Measurements from ENCODE around the gene HHATL. TPM values are rescaled to one million over a fixed set of nuclear protein-coding genes. Genes with fewer than 3 reads are reported as not detected.

Gene HHATL
- total RNA-seq, 2 experiments from 2014 or later, result not detected

GRCh38 chr3:42703695-42704025 is 1.1 kb upstream of the HHATL start:
- Histone ChIP-seq H3K4me2 (ENCODE audit: low read length) (no peak overlapping the region), H3K4me3 (ENCODE audit: low read depth, low read length, poor library complexity, severe bottlenecking) (no peak overlapping the region), H3K27ac (ENCODE audit: low read depth, low read length, poor library complexity, severe bottlenecking) (no peak overlapping the region), H3K4me1 (ENCODE audit: insufficient read depth, low read length, poor library complexity, severe bottlenecking) (no peaks in the 10 kb centered on the region), H2AFZ (ENCODE audit: low read length) (no peak overlapping the region), H3K79me2 (ENCODE audit: insufficient read depth, low read depth, low read length) (no peaks in the 10 kb centered on the region), H4K20me1 (ENCODE audit: insufficient read depth, low read length) (no peaks in the 10 kb centered on the region), H3K9me2 (ENCODE audit: insufficient read depth, low read length) (no peaks in the 10 kb centered on the region), H3K9me3 (ENCODE audit: low read length) (no peaks in the 10 kb centered on the region), H3K36me3 (ENCODE audit: insufficient read depth, low read length) (no peaks in the 10 kb centered on the region)
- ChIA-PET CTCF (ENCODE audit: unreplicated experiment) (no interaction called here), POLR2A (no interaction called here)
- intact Hi-C loops (cut with micrococcal nuclease; ENCODE audit: unreplicated experiment), result no loop called here
- DNase-seq (ENCODE audit: low spot score), result no peak
- TF ChIP-seq, protein P1, sequence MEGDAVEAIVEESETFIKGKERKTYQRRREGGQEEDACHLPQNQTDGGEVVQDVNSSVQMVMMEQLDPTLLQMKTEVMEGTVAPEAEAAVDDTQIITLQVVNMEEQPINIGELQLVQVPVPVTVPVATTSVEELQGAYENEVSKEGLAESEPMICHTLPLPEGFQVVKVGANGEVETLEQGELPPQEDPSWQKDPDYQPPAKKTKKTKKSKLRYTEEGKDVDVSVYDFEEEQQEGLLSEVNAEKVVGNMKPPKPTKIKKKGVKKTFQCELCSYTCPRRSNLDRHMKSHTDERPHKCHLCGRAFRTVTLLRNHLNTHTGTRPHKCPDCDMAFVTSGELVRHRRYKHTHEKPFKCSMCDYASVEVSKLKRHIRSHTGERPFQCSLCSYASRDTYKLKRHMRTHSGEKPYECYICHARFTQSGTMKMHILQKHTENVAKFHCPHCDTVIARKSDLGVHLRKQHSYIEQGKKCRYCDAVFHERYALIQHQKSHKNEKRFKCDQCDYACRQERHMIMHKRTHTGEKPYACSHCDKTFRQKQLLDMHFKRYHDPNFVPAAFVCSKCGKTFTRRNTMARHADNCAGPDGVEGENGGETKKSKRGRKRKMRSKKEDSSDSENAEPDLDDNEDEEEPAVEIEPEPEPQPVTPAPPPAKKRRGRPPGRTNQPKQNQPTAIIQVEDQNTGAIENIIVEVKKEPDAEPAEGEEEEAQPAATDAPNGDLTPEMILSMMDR (conservative IDR thresholded peaks at IDR 0.05; ENCODE audit: low read length), result no peak
- TF ChIP-seq EZH2phosphoT487 (IDR thresholded peaks at IDR 0.05; ENCODE audit: borderline replicate concordance, low read depth, low read length), result no peak
- no TSS peak for BruUV-seq (replicated peaks)

GRCh38 chr3:42702982-42703694 is 540 bp upstream of the HHATL start:
- no peaks in the 10 kb centered on the region for H3K9me3 ChIP-seq (ENCODE audit: low read length)
- no peak overlapping the region for H3K4me2 ChIP-seq (ENCODE audit: low read length)
- CTCF ChIA-PET (ENCODE audit: unreplicated experiment), result no interaction called here
- no peak overlapping the region for H3K4me3 ChIP-seq (ENCODE audit: low read depth, low read length, poor library complexity, severe bottlenecking)
- no peaks in the 10 kb centered on the region for H3K9me2 ChIP-seq (ENCODE audit: insufficient read depth, low read length)
- DNase-seq (ENCODE audit: low spot score), result no peak
- H3K79me2 ChIP-seq (ENCODE audit: insufficient read depth, low read depth, low read length), result no peaks in the 10 kb centered on the region
- no peak overlapping the region for H3K27ac ChIP-seq (ENCODE audit: low read depth, low read length, poor library complexity, severe bottlenecking)
- H2AFZ ChIP-seq (ENCODE audit: low read length), result no peak overlapping the region
- BruUV-seq (replicated peaks), result no TSS peak
- no peaks in the 10 kb centered on the region for H4K20me1 ChIP-seq (ENCODE audit: insufficient read depth, low read length)
- TF ChIP-seq, protein P1 (conservative IDR thresholded peaks at IDR 0.05; ENCODE audit: low read length), result no peak
- no peak for TF ChIP-seq EZH2phosphoT487 (IDR thresholded peaks at IDR 0.05; ENCODE audit: borderline replicate concordance, low read depth, low read length)
- POLR2A ChIA-PET, result interaction anchor here (0.6 kb wide), 1 partner anchor 93 kb away, joined by 4 read pairs; no protein-coding TSS in a partner anchor
- intact Hi-C loops (cut with micrococcal nuclease; ENCODE audit: unreplicated experiment), result no loop called here
- H3K4me1 ChIP-seq (ENCODE audit: insufficient read depth, low read length, poor library complexity, severe bottlenecking), result no peaks in the 10 kb centered on the region
- no peaks in the 10 kb centered on the region for H3K36me3 ChIP-seq (ENCODE audit: insufficient read depth, low read length)

GRCh38 chr3:42701371-42702065 is 1.1 kb downstream of the HHATL start:
- H3K36me3 ChIP-seq (ENCODE audit: insufficient read depth, low read length), result no peaks in the 10 kb centered on the region
- BruUV-seq (replicated peaks), result no TSS peak
- DNase-seq (ENCODE audit: low spot score), result peak; percentile 27
- intact Hi-C loops (cut with micrococcal nuclease; ENCODE audit: unreplicated experiment), result no loop called here
- CTCF ChIA-PET (ENCODE audit: unreplicated experiment), result interaction anchor here (0.5 kb wide), 1 partner anchor 61 kb away, joined by 7 read pairs; no protein-coding TSS in a partner anchor
- no peak overlapping the region for H3K4me3 ChIP-seq (ENCODE audit: low read depth, low read length, poor library complexity, severe bottlenecking)
- no peaks in the 10 kb centered on the region for H3K4me1 ChIP-seq (ENCODE audit: insufficient read depth, low read length, poor library complexity, severe bottlenecking)
- H3K27ac ChIP-seq (ENCODE audit: low read depth, low read length, poor library complexity, severe bottlenecking), result no peak overlapping the region
- H3K9me3 ChIP-seq (ENCODE audit: low read length), result no peaks in the 10 kb centered on the region
- H2AFZ ChIP-seq (ENCODE audit: low read length), result no peak overlapping the region
- H3K9me2 ChIP-seq (ENCODE audit: insufficient read depth, low read length), result no peaks in the 10 kb centered on the region
- no peak overlapping the region for H3K4me2 ChIP-seq (ENCODE audit: low read length)
- H3K79me2 ChIP-seq (ENCODE audit: insufficient read depth, low read depth, low read length), result no peaks in the 10 kb centered on the region
- POLR2A ChIA-PET, result no interaction called here
- TF ChIP-seq EZH2phosphoT487 (IDR thresholded peaks at IDR 0.05; ENCODE audit: borderline replicate concordance, low read depth, low read length), result no peak
- TF ChIP-seq, protein P1 (conservative IDR thresholded peaks at IDR 0.05; ENCODE audit: low read length), result no peak
- no peaks in the 10 kb centered on the region for H4K20me1 ChIP-seq (ENCODE audit: insufficient read depth, low read length)
